Measurements from ENCODE around the gene SPACA1.

Gene SPACA1

DNA sequence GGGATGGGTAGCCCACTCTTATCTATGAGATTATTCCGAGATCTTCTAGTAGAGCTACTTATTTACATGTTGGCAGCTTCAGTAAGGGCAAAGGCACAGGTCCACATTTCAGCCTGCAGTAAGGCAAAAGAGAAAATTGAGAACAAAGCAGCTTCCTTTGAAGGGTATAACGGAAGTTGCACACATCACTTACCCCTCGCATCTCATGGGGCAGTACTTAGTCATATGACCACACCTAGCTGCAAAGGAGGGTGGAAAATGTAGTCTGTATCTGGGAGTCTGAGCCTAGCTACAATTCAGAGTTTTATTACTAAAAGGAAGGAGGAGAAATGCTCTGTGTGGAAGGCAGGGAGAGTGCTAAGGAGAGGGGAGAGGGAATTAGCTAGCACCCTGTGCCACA, 29.7 kb downstream of the SPACA1 start:
- no peaks in the 10 kb centered on the region for H3K27me3 ChIP-seq (ENCODE audit: control insufficient read depth in 3 of 3, insufficient read depth in 3 of 3, low read depth in 1 of 3, low read length in 3 of 3)
- no peak overlapping the region for H4K8ac ChIP-seq (ENCODE audit: low read depth, low read length)
- H4K91ac ChIP-seq (ENCODE audit: low read depth, low read length, poor library complexity) = no peak overlapping the region
- WGBS, 2 donors (ENCODE audit: extremely low coverage in 2 of 2, insufficient read length in 2 of 2, insufficient replicate concordance in 1 of 2) = no CpG with 5 or more reads among the region's 3 CpGs
- no peak overlapping the region for H2BK15ac ChIP-seq (ENCODE audit: low read length)
- no peak overlapping the region for H3K4me2 ChIP-seq (ENCODE audit: insufficient read depth, low read length, poor library complexity, severe bottlenecking)
- H2BK12ac ChIP-seq (ENCODE audit: low read length) = no peak overlapping the region
- H2BK5ac ChIP-seq (ENCODE audit: low read length) = no peak overlapping the region
- H3K9ac ChIP-seq (ENCODE audit: low read depth, low read length, poor library complexity) = no peak overlapping the region
- no peaks in the 10 kb centered on the region for H3K79me1 ChIP-seq (ENCODE audit: low read depth, low read length)
- no peak overlapping the region for H3K14ac ChIP-seq (ENCODE audit: low read length)
- no peak overlapping the region for H2AFZ ChIP-seq (ENCODE audit: low read length)
- DNase-seq (ENCODE audit: low spot score) = no peak
- no peak overlapping the region for H3K27ac ChIP-seq (replicated peaks; ENCODE audit: low read length)
- H3K18ac ChIP-seq (ENCODE audit: low read length) = no peak overlapping the region
- no peak overlapping the region for H2BK120ac ChIP-seq (ENCODE audit: low read depth, low read length)
- H3K4me3 ChIP-seq (ENCODE audit: low read length in 2 of 2) = no peak overlapping the region
- H3K9me3 ChIP-seq (replicated peaks in 1 of 2; ENCODE audit: control insufficient read depth in 2 of 2, insufficient read depth in 1 of 2, low read depth in 1 of 2, low read length in 2 of 2) = no peaks in the 10 kb centered on the region
- no peaks in the 10 kb centered on the region for H3K4me1 ChIP-seq (ENCODE audit: control insufficient read depth in 2 of 2, insufficient read depth in 1 of 2, low read depth in 1 of 2, low read length in 2 of 2)
- no peak overlapping the region for H3K23ac ChIP-seq (ENCODE audit: low read depth, low read length, poor library complexity)
- H3K36me3 ChIP-seq (replicated peaks in 1 of 2; ENCODE audit: control insufficient read depth in 2 of 2, insufficient read depth in 2 of 2, low read length in 2 of 2) = no peaks in the 10 kb centered on the region
- no peak overlapping the region for H2AK5ac ChIP-seq (ENCODE audit: low read depth, low read length)
- H3K4ac ChIP-seq (ENCODE audit: low read length) = no peak overlapping the region

DNA sequence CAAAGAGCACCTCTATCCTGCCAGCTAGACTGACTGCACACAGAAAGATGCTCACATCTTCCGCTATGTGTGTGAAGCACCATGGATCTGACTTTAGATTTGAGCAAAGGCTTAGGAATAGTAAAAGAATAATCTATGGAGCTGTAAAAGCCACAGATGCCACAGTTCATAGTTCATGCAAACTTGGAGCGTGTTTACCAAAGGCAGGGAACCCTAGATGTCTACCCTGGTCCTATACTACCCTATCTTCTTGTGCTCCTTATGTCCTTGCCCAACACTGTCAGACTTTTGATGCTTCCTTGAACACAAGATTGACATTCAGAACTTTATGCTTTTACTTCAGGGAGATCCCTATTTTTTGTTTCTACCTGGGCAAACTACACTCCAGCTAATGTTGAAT, 39.2 kb downstream of the SPACA1 start:
- Histone ChIP-seq H3K79me1 (ENCODE audit: low read depth, low read length) (no peaks in the 10 kb centered on the region), H2BK12ac (ENCODE audit: low read length) (no peak overlapping the region), H3K4me3 (ENCODE audit: low read length in 2 of 2) (no peak overlapping the region), H2BK15ac (ENCODE audit: low read length) (no peak overlapping the region), H3K27me3 (ENCODE audit: control insufficient read depth in 3 of 3, insufficient read depth in 3 of 3, low read depth in 1 of 3, low read length in 3 of 3) (no peaks in the 10 kb centered on the region), H3K4me2 (ENCODE audit: insufficient read depth, low read length, poor library complexity, severe bottlenecking) (no peak overlapping the region), H3K14ac (ENCODE audit: low read length) (no peak overlapping the region), H3K27ac (replicated peaks; ENCODE audit: low read length) (no peak overlapping the region), H2AK5ac (ENCODE audit: low read depth, low read length) (no peak overlapping the region), H4K91ac (ENCODE audit: low read depth, low read length, poor library complexity) (no peak overlapping the region), H3K9ac (ENCODE audit: low read depth, low read length, poor library complexity) (no peak overlapping the region), H3K18ac (ENCODE audit: low read length) (no peak overlapping the region), H2BK120ac (ENCODE audit: low read depth, low read length) (no peak overlapping the region), H3K4me1 (ENCODE audit: control insufficient read depth in 2 of 2, insufficient read depth in 1 of 2, low read depth in 1 of 2, low read length in 2 of 2) (peaks cover 0 to 2% of the 10 kb centered on the region in 2 donors), H3K23ac (ENCODE audit: low read depth, low read length, poor library complexity) (no peak overlapping the region), H3K9me3 (replicated peaks in 1 of 2; ENCODE audit: control insufficient read depth in 2 of 2, insufficient read depth in 1 of 2, low read depth in 1 of 2, low read length in 2 of 2) (no peaks in the 10 kb centered on the region), H2AFZ (ENCODE audit: low read length) (no peak overlapping the region), H3K36me3 (replicated peaks in 1 of 2; ENCODE audit: control insufficient read depth in 2 of 2, insufficient read depth in 2 of 2, low read length in 2 of 2) (no peaks in the 10 kb centered on the region), H3K4ac (ENCODE audit: low read length) (no peak overlapping the region), H4K8ac (ENCODE audit: low read depth, low read length) (no peak overlapping the region), H2BK5ac (ENCODE audit: low read length) (no peak overlapping the region)
- DNase-seq (ENCODE audit: low spot score) = no peak
- no CpG with 5 or more reads among the region's 2 CpGs for WGBS, 2 donors (ENCODE audit: extremely low coverage in 2 of 2, insufficient read length in 2 of 2, insufficient replicate concordance in 1 of 2)

DNA sequence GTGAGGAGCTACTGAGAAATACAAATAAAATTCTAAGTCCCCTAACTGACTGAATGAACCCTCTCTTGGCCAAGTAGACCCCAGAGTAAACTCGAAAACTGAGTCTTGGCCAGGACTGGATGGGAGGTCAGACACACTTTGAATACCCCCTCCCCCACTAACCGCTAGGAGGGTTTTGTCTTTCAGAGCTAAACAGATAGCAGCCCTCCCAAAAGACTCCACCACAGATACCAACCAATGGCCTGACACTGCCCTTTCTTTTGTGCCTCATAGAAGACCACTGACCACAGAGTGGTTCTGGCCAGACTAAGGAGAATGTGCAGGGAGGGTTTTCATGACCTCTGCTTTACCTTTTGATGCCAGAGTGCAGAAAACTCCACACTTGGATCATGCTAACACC, 42.1 kb downstream of the SPACA1 start:
- Histone ChIP-seq H3K14ac (ENCODE audit: low read length) (no peak overlapping the region), H3K18ac (ENCODE audit: low read length) (no peak overlapping the region), H2BK15ac (ENCODE audit: low read length) (no peak overlapping the region), H3K9ac (ENCODE audit: low read depth, low read length, poor library complexity) (no peak overlapping the region), H4K8ac (ENCODE audit: low read depth, low read length) (no peak overlapping the region), H4K91ac (ENCODE audit: low read depth, low read length, poor library complexity) (no peak overlapping the region), H3K4me3 (ENCODE audit: low read length in 2 of 2) (no peak overlapping the region), H3K4me1 (ENCODE audit: control insufficient read depth in 2 of 2, insufficient read depth in 1 of 2, low read depth in 1 of 2, low read length in 2 of 2) (peaks cover 0 to 2% of the 10 kb centered on the region in 2 donors), H2BK12ac (ENCODE audit: low read length) (no peak overlapping the region), H2AFZ (ENCODE audit: low read length) (no peak overlapping the region), H3K79me1 (ENCODE audit: low read depth, low read length) (no peaks in the 10 kb centered on the region), H2BK120ac (ENCODE audit: low read depth, low read length) (no peak overlapping the region), H3K23ac (ENCODE audit: low read depth, low read length, poor library complexity) (no peak overlapping the region), H3K9me3 (replicated peaks in 1 of 2; ENCODE audit: control insufficient read depth in 2 of 2, insufficient read depth in 1 of 2, low read depth in 1 of 2, low read length in 2 of 2) (no peaks in the 10 kb centered on the region), H3K27me3 (ENCODE audit: control insufficient read depth in 3 of 3, insufficient read depth in 3 of 3, low read depth in 1 of 3, low read length in 3 of 3) (no peaks in the 10 kb centered on the region), H2AK5ac (ENCODE audit: low read depth, low read length) (no peak overlapping the region), H3K4me2 (ENCODE audit: insufficient read depth, low read length, poor library complexity, severe bottlenecking) (no peak overlapping the region), H3K4ac (ENCODE audit: low read length) (no peak overlapping the region), H3K36me3 (replicated peaks in 1 of 2; ENCODE audit: control insufficient read depth in 2 of 2, insufficient read depth in 2 of 2, low read length in 2 of 2) (no peaks in the 10 kb centered on the region), H3K27ac (replicated peaks; ENCODE audit: low read length) (no peak overlapping the region), H2BK5ac (ENCODE audit: low read length) (no peak overlapping the region)
- WGBS, 2 donors (ENCODE audit: extremely low coverage in 2 of 2, insufficient read length in 2 of 2, insufficient replicate concordance in 1 of 2) = no CpG with 5 or more reads among the region's 2 CpGs
- DNase-seq (ENCODE audit: low spot score) = no peak

- H3K9ac ChIP-seq (ENCODE audit: low read depth, low read length, poor library complexity) = no peak overlapping the region
- H3K14ac ChIP-seq (ENCODE audit: low read length) = no peak overlapping the region
Observed at GRCh38 chr6:88105741-88106340, 58.2 kb downstream of the SPACA1 start.

More at GRCh38 chr6:88105741-88106340, 58.2 kb downstream of the SPACA1 start:
- no peak overlapping the region for H3K18ac ChIP-seq (ENCODE audit: low read length)
- no peak overlapping the region for H2BK5ac ChIP-seq (ENCODE audit: low read length)
- H3K23ac ChIP-seq (ENCODE audit: low read depth, low read length, poor library complexity) = no peak overlapping the region
- H3K36me3 ChIP-seq (replicated peaks in 1 of 2; ENCODE audit: control insufficient read depth in 2 of 2, insufficient read depth in 2 of 2, low read length in 2 of 2) = no peaks in the 10 kb centered on the region
- no peak overlapping the region for H3K4me2 ChIP-seq (ENCODE audit: insufficient read depth, low read length, poor library complexity, severe bottlenecking)
- no peak overlapping the region for H2BK120ac ChIP-seq (ENCODE audit: low read depth, low read length)
- H2AFZ ChIP-seq (ENCODE audit: low read length) = no peak overlapping the region
- no CpG with 5 or more reads among the region's 7 CpGs for WGBS, 2 donors (ENCODE audit: extremely low coverage in 2 of 2, insufficient read length in 2 of 2, insufficient replicate concordance in 1 of 2)
- no peaks in the 10 kb centered on the region for H3K79me1 ChIP-seq (ENCODE audit: low read depth, low read length)
- no peak for DNase-seq (ENCODE audit: low spot score)
- no peak overlapping the region for H2AK5ac ChIP-seq (ENCODE audit: low read depth, low read length)
- no peak overlapping the region for H4K91ac ChIP-seq (ENCODE audit: low read depth, low read length, poor library complexity)
- no peak overlapping the region for H3K4me3 ChIP-seq (ENCODE audit: low read length in 2 of 2)
- H2BK12ac ChIP-seq (ENCODE audit: low read length) = no peak overlapping the region
- H4K8ac ChIP-seq (ENCODE audit: low read depth, low read length) = no peak overlapping the region
- H3K4me1 ChIP-seq (ENCODE audit: control insufficient read depth in 2 of 2, insufficient read depth in 1 of 2, low read depth in 1 of 2, low read length in 2 of 2) = peaks cover 0 to 1% of the 10 kb centered on the region in 2 donors
- no peak overlapping the region for H2BK15ac ChIP-seq (ENCODE audit: low read length)
- no peak overlapping the region for H3K4ac ChIP-seq (ENCODE audit: low read length)
- no peaks in the 10 kb centered on the region for H3K27me3 ChIP-seq (ENCODE audit: control insufficient read depth in 3 of 3, insufficient read depth in 3 of 3, low read depth in 1 of 3, low read length in 3 of 3)
- no peaks in the 10 kb centered on the region for H3K9me3 ChIP-seq (replicated peaks in 1 of 2; ENCODE audit: control insufficient read depth in 2 of 2, insufficient read depth in 1 of 2, low read depth in 1 of 2, low read length in 2 of 2)
- H3K27ac ChIP-seq (replicated peaks; ENCODE audit: low read length) = no peak overlapping the region
